Hepatocyte (in vitro differentiated cells): ENCODE measurements around the gene SYS1. TPM values are rescaled to one million over a fixed set of nuclear protein-coding genes. Genes with fewer than 3 reads are reported as not detected.
A peak's percentile ranks its signal among the peaks of the same experiment; 100 is the strongest.

Experiments
- DNase-seq: peaks from one replicate; pipeline ENCODE4 v3.0.0-alpha.2; 2016; ENCODE audit warnings: low spot score
- H2AFZ ChIP-seq: fragments of 200-600 bp; sonication (generic); 2 replicates; pipeline ENCODE4 v1.6.0; 2016; ENCODE audit warnings: antibody characterized with exemption, mild to moderate bottlenecking
- H3K27ac ChIP-seq: fragments of 200-600 bp; sonication (generic); 2 replicates; pipeline ENCODE4 v1.5.1; 2016; ENCODE audit warnings: mild to moderate bottlenecking
- H3K27me3 ChIP-seq: fragments of 200-600 bp; sonication (generic); 2 replicates; pipeline ENCODE4 v1.6.1; 2016
- H3K36me3 ChIP-seq: fragments of 200-600 bp; sonication (generic); replicated peaks from 2 replicates; pipeline ENCODE4 v1.5.1; 2016; ENCODE audit warnings: low read depth; ENCODE audit not compliant: insufficient read depth
- H3K4me1 ChIP-seq: fragments of 200-600 bp; sonication (generic); 2 replicates; pipeline ENCODE4 v1.5.1; 2016; ENCODE audit warnings: mild to moderate bottlenecking, moderate library complexity; ENCODE audit not compliant: insufficient read depth
- H3K4me2 ChIP-seq: fragments of 200-600 bp; sonication (generic); 2 replicates; pipeline ENCODE4 v1.6.0; 2016
- H3K4me3 ChIP-seq: fragments of 200-600 bp; sonication (generic); 2 replicates; pipeline ENCODE4 v1.5.1; 2016; ENCODE audit warnings: mild to moderate bottlenecking
- H3K79me2 ChIP-seq: fragments of 200-600 bp; sonication (generic); 2 replicates; pipeline ENCODE4 v1.6.0; 2017; ENCODE audit warnings: mild to moderate bottlenecking
- H3K9me2 ChIP-seq: fragments of 200-600 bp; sonication (generic); replicated peaks from 2 replicates; pipeline ENCODE4 v1.6.0; 2017; ENCODE audit warnings: mild to moderate bottlenecking; ENCODE audit not compliant: insufficient read depth
- H3K9me3 ChIP-seq: fragments of 200-600 bp; sonication (generic); 2 replicates; pipeline ENCODE4 v1.5.1; 2016; ENCODE audit warnings: low read depth, mild to moderate bottlenecking
- H4K20me1 ChIP-seq: fragments of 200-600 bp; sonication (generic); 2 replicates; pipeline ENCODE4 v1.6.0; 2016; ENCODE audit warnings: mild to moderate bottlenecking; ENCODE audit not compliant: insufficient read depth, poor library complexity, severe bottlenecking
- CTCF ChIP-seq: fragments of 200-600 bp; sonication (generic); IDR thresholded peaks from 2 replicates; pipeline ENCODE4 v1.5.1; 2016; ENCODE audit warnings: antibody characterized with exemption, mild to moderate bottlenecking; ENCODE audit not compliant: poor library complexity
- EZH2 ChIP-seq: fragments of 200-600 bp; sonication (generic); IDR thresholded peaks from 2 replicates; pipeline ENCODE4 v1.6.1; 2016; ENCODE audit warnings: antibody characterized with exemption, mild to moderate bottlenecking, borderline replicate concordance
- EZH2phosphoT487 ChIP-seq: fragments of 200-600 bp; sonication (generic); IDR thresholded peaks from one replicate; pipeline ENCODE4 v1.6.1; 2018; ENCODE audit warnings: antibody characterized with exemption, mild to moderate bottlenecking, low read depth, moderate library complexity; ENCODE audit not compliant: unreplicated experiment, severe bottlenecking
- WGBS: methylation state at CpG from one replicate; pipeline ENCODE4 v1.1.6; 2016; ENCODE audit warnings: low lambda C conversion rate; ENCODE audit errors: missing lambda C conversion rate; 5-methylcytosine and 5-hydroxymethylcytosine counted together
- polyA plus RNA-seq: library from polyadenylated mRNA; unstranded; fragments of >200 nt; fragmentation: Nextera tagmentation; extraction: Ambion mirVana; gene quantifications from 2 replicates; pipeline ENCODE4 v1.2.1, GENCODE V29; 2016
- total RNA-seq: library from RNA; depleted of rRNA; stranded (reverse); fragments of >200 nt; gene quantifications from 2 replicates; pipeline ENCODE4 v1.2.3, GENCODE V29; 2014

SYS1 gene
- total and polyA plus RNA-seq, 2 experiments from 2014 or later, result 35.8 to 42.0 TPM

GRCh38 chr20:45412653-45413052 lies 49.7 kb downstream of the SYS1 start:
- H3K4me3 ChIP-seq, result no peak overlapping the region
- no peak overlapping the region for H3K27ac ChIP-seq
- H3K79me2 ChIP-seq, result peaks cover 14% of the 10 kb centered on the region
- no peaks in the 10 kb centered on the region for H4K20me1 ChIP-seq
- no peaks in the 10 kb centered on the region for H3K36me3 ChIP-seq
- TF ChIP-seq CTCF, result no peak
- no peak for DNase-seq
- no peak overlapping the region for H2AFZ ChIP-seq
- H3K4me1 ChIP-seq, result peaks cover 12% of the 10 kb centered on the region
- no peaks in the 10 kb centered on the region for H3K27me3 ChIP-seq
- H3K9me3 ChIP-seq, result no peaks in the 10 kb centered on the region
- H3K4me2 ChIP-seq, result no peak overlapping the region
- no peaks in the 10 kb centered on the region for H3K9me2 ChIP-seq
- WGBS, result 91% methylated on average over 5 of the region's 5 CpGs

- no peak overlapping the region for H3K4me2 ChIP-seq
- no peaks in the 10 kb centered on the region for H3K9me2 ChIP-seq
- H3K27ac ChIP-seq, result no peak overlapping the region
- no peak overlapping the region for H3K4me3 ChIP-seq
- no peak for DNase-seq
- WGBS, result 85% methylated on average over 3 of the region's 3 CpGs
- no peaks in the 10 kb centered on the region for H4K20me1 ChIP-seq
- TF ChIP-seq EZH2phosphoT487 (no peak), CTCF (no peak), EZH2 (no peak)
- H3K9me3 ChIP-seq, result no peaks in the 10 kb centered on the region
- H2AFZ ChIP-seq, result no peak overlapping the region
- H3K36me3 ChIP-seq, result no peaks in the 10 kb centered on the region
- H3K79me2 ChIP-seq, result peaks cover 21% of the 10 kb centered on the region
- peaks cover 12% of the 10 kb centered on the region for H3K4me1 ChIP-seq
- H3K27me3 ChIP-seq, result no peaks in the 10 kb centered on the region
Observed at GRCh38 chr20:45413479-45413878, 50.5 kb downstream of the SYS1 start.

GRCh38 chr20:45415822-45416637 lies 53.1 kb downstream of the SYS1 start, which contains the start of gene PIGT:
Gene PIGT (plus strand): TSS chr20:45416141. CDS start chr20:45416157, 16 bp downstream.
- H3K36me3 ChIP-seq, result no peaks in the 10 kb centered on the region
- H3K79me2 ChIP-seq, result peaks cover 21% of the 10 kb centered on the region

More at GRCh38 chr20:45415822-45416637, 53.1 kb downstream of the SYS1 start, which contains the start of gene PIGT:
- no peaks in the 10 kb centered on the region for H4K20me1 ChIP-seq
- H3K9me3 ChIP-seq, result no peaks in the 10 kb centered on the region
- WGBS, result 1% methylated on average over 51 of the region's 52 CpGs
- no peaks in the 10 kb centered on the region for H3K27me3 ChIP-seq
- H3K4me2 ChIP-seq, result peak within 1 kb of the TSS; percentile 82
- H3K4me1 ChIP-seq, result peaks cover 12% of the 10 kb centered on the region
- H3K27ac ChIP-seq, result peak within 1 kb of the TSS; percentile 75
- H2AFZ ChIP-seq, result peak within 1 kb of the TSS; percentile 90
- peak within 1 kb of the TSS; percentile 72 for H3K4me3 ChIP-seq
- peak; percentile 90 for DNase-seq
- TF ChIP-seq EZH2 (no peak), CTCF (no peak), EZH2phosphoT487 (no peak)
- H3K9me2 ChIP-seq, result no peaks in the 10 kb centered on the region
